BLaER1 treated with 17β-estradiol and CSF1 and Interleukin-3, amounts not matched to agents 10 nM and 100 nM (cell line): Measurements from ENCODE around the gene PTTG1IP.
A peak's percentile ranks its signal among the peaks of the same experiment; 100 is the strongest.
"Not testable (repeated sequence)": the region's sequence is repeated elsewhere in the genome, so short reads cannot be mapped to it uniquely, and the experiment has no call there.

Source experiments
- H3K27ac ChIP-seq, 11 experiments: shearing (Covaris generic); formaldehyde crosslinking; 2 replicates each; pipeline ENCODE4 v1.8.1; 2022
- H3K27me3 ChIP-seq, 11 experiments: shearing (Covaris generic); formaldehyde crosslinking; 2 replicates each; pipeline ENCODE4 v1.8.1; 2022
- H3K36me3 ChIP-seq, 11 experiments: shearing (Covaris generic); formaldehyde crosslinking; 2 replicates each; pipeline ENCODE4 v1.8.1; 2022
- H3K4me1 ChIP-seq, 10 experiments: shearing (Covaris generic); formaldehyde crosslinking; 2 replicates each; pipeline ENCODE4 v1.8.1; 2022
- H3K4me2 ChIP-seq, 11 experiments: shearing (Covaris generic); formaldehyde crosslinking; 2 replicates each; pipeline ENCODE4 v1.8.1; 2022
- H3K4me3 ChIP-seq, 10 experiments: shearing (Covaris generic); formaldehyde crosslinking; 2 replicates each; pipeline ENCODE4 v1.8.1; 2022
- H3K9ac ChIP-seq, 11 experiments: shearing (Covaris generic); formaldehyde crosslinking; 2 replicates each; pipeline ENCODE4 v1.8.1; 2022
- H3K9me3 ChIP-seq, 11 experiments: shearing (Covaris generic); formaldehyde crosslinking; replicated peaks in 1 of 11; 2 replicates each; pipeline ENCODE4 v1.8.1; 2022
- H4K20me1 ChIP-seq, 11 experiments: shearing (Covaris generic); formaldehyde crosslinking; 2 replicates each; pipeline ENCODE4 v1.8.1; 2022
- Cebpa-rat ChIP-seq, 11 experiments: shearing (Covaris generic); IDR thresholded peaks; 2 replicates each; pipeline ENCODE4 v1.8.1; 2022

Gene PTTG1IP

GRCh38 chr21:44834951-44835646 lies 38.4 kb downstream of the PTTG1IP start:
- H3K9me3 ChIP-seq: peaks cover 0 to 2% (median 1%) of the 10 kb centered on the region in 11 experiments; a peak in 8 of 22 replicates
- no peaks in the 10 kb centered on the region for H3K36me3 ChIP-seq
- no peak overlapping the region for H3K27ac ChIP-seq
- H3K9ac ChIP-seq: no peak overlapping the region
- H3K27me3 ChIP-seq: no peaks in the 10 kb centered on the region
- no peak for TF ChIP-seq Cebpa-rat (IDR thresholded peaks at IDR 0.05)
- H4K20me1 ChIP-seq: peaks cover 0 to 8% (median 0%) of the 10 kb centered on the region in 11 experiments; a peak in 1 of 22 replicates
- H3K4me3 ChIP-seq: no peak overlapping the region
- H3K4me2 ChIP-seq: no peak overlapping the region
- H3K4me1 ChIP-seq: peaks cover 17 to 32% (median 25%) of the 10 kb centered on the region in 10 experiments

- H3K9ac ChIP-seq: no peak overlapping the region
- H3K36me3 ChIP-seq: no peaks in the 10 kb centered on the region
- peaks cover 0 to 8% (median 0%) of the 10 kb centered on the region in 11 experiments; a peak in 1 of 22 replicates for H4K20me1 ChIP-seq
- H3K4me2 ChIP-seq: no peak overlapping the region
- H3K27me3 ChIP-seq: no peaks in the 10 kb centered on the region
- peaks cover 17 to 38% (median 28%) of the 10 kb centered on the region in 10 experiments for H3K4me1 ChIP-seq
- peaks cover 3 to 9% (median 9%) of the 10 kb centered on the region in 11 experiments for H3K9me3 ChIP-seq
- no peak overlapping the region for H3K4me3 ChIP-seq
- no peak overlapping the region for H3K27ac ChIP-seq
- no peak for TF ChIP-seq Cebpa-rat (IDR thresholded peaks at IDR 0.05)
Measured at GRCh38 chr21:44834231-44834950, 39.1 kb downstream of the PTTG1IP start.

GRCh38 chr21:44833663-44834062 lies 39.8 kb downstream of the PTTG1IP start:
- no peak overlapping the region for H3K4me2 ChIP-seq
- no peak overlapping the region for H3K4me3 ChIP-seq
- no peak overlapping the region for H3K9ac ChIP-seq
- H3K27ac ChIP-seq: no peak overlapping the region
- peaks cover 17 to 41% (median 29%) of the 10 kb centered on the region in 10 experiments for H3K4me1 ChIP-seq
- H3K36me3 ChIP-seq: no peaks in the 10 kb centered on the region
- H3K9me3 ChIP-seq: peaks cover 10 to 17% (median 16%) of the 10 kb centered on the region in 11 experiments
- peaks cover 0 to 8% (median 0%) of the 10 kb centered on the region in 11 experiments; a peak in 1 of 22 replicates for H4K20me1 ChIP-seq
- TF ChIP-seq Cebpa-rat (IDR thresholded peaks at IDR 0.05): no peak
- H3K27me3 ChIP-seq: no peaks in the 10 kb centered on the region

GRCh38 chr21:44832516-44833255 lies 40.8 kb downstream of the PTTG1IP start:
- H3K27ac ChIP-seq, H3K9ac ChIP-seq, H4K20me1 ChIP-seq, H3K4me3 ChIP-seq, H3K27me3 ChIP-seq, H3K36me3 ChIP-seq: not testable (repeated sequence)
- Histone ChIP-seq H3K9me3 (peaks cover 20 to 26% (median 26%) of the 10 kb centered on the region in 11 experiments), H3K4me1 (peaks cover 17 to 41% (median 29%) of the 10 kb centered on the region in 10 experiments), H3K4me2 (peak overlapping the region in 2 of 11 experiments; percentile 37 to 64; a peak in 4 of 22 replicates)

- H3K4me3 ChIP-seq: no peak overlapping the region
- no peak overlapping the region; a peak in 1 of 22 replicates for H3K27ac ChIP-seq
- no peaks in the 10 kb centered on the region for H3K27me3 ChIP-seq
- 0 out of 22 replicates have a peak, but pooled peaks cover 0 to 8% (median 0%) of the 10 kb centered on the region in 11 experiments for H3K36me3 ChIP-seq
- TF ChIP-seq Cebpa-rat (IDR thresholded peaks at IDR 0.05): no peak
- H4K20me1 ChIP-seq: no peaks in the 10 kb centered on the region
- H3K4me2 ChIP-seq: peak overlapping the region; percentile 9 to 65 (median 27); a peak in 17 of 22 replicates
- H3K9me3 ChIP-seq: peaks cover 32 to 40% (median 38%) of the 10 kb centered on the region in 11 experiments
- no peak overlapping the region for H3K9ac ChIP-seq
- peaks cover 8 to 28% (median 21%) of the 10 kb centered on the region in 10 experiments for H3K4me1 ChIP-seq
Measured at GRCh38 chr21:44831227-44831860, 42.1 kb downstream of the PTTG1IP start.

- H3K4me1 ChIP-seq: peaks cover 7 to 27% (median 21%) of the 10 kb centered on the region in 10 experiments
- H3K4me2 ChIP-seq: peak overlapping the region in 2 of 11 experiments; percentile 11 to 14; a peak in 4 of 22 replicates
- no peak overlapping the region for H3K4me3 ChIP-seq
- no peak for TF ChIP-seq Cebpa-rat (IDR thresholded peaks at IDR 0.05)
- no peak overlapping the region for H3K9ac ChIP-seq
- H3K9me3 ChIP-seq: peaks cover 40 to 51% (median 44%) of the 10 kb centered on the region in 11 experiments
- 0 out of 22 replicates have a peak, but pooled peaks cover 0 to 8% (median 0%) of the 10 kb centered on the region in 11 experiments for H3K36me3 ChIP-seq
- H3K27ac ChIP-seq: no peak overlapping the region
- H3K27me3 ChIP-seq: no peaks in the 10 kb centered on the region
- no peaks in the 10 kb centered on the region for H4K20me1 ChIP-seq
Measured at GRCh38 chr21:44829507-44830092, 43.9 kb downstream of the PTTG1IP start.

GRCh38 chr21:44828362-44829056 lies 45.0 kb downstream of the PTTG1IP start:
- Histone ChIP-seq H3K27ac (no peak overlapping the region), H3K9me3 (peaks cover 49 to 62% (median 54%) of the 10 kb centered on the region in 11 experiments), H4K20me1 (no peaks in the 10 kb centered on the region), H3K27me3 (no peaks in the 10 kb centered on the region), H3K36me3 (0 out of 22 replicates have a peak, but pooled peaks cover 0 to 8% (median 0%) of the 10 kb centered on the region in 11 experiments), H3K9ac (no peak overlapping the region), H3K4me2 (no peak overlapping the region), H3K4me3 (no peak overlapping the region), H3K4me1 (peaks cover 7 to 24% (median 21%) of the 10 kb centered on the region in 10 experiments)
- TF ChIP-seq Cebpa-rat (IDR thresholded peaks at IDR 0.05): no peak
